ENCODE measurements around the gene ACO1.

DNA sequence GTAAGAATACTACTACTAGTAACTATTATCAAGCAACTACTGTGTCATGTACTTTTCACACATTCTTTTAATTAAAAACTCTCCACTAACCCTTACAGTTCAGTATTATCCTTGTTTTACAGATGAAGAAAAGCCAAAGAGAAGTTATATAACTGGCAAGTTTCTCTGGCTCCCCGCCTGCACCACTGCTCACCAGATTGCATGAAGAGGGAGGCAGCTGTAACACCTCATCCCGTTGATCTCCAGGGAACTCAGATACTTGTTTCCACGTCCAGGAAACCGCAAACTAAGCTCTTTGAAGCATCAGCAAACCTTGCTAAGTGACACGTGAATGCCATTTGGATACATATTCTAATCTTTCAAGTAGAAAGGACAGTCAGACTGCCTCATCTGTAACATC is 71.3 kb downstream of the ACO1 start:
- TF ChIP-seq, protein P1, sequence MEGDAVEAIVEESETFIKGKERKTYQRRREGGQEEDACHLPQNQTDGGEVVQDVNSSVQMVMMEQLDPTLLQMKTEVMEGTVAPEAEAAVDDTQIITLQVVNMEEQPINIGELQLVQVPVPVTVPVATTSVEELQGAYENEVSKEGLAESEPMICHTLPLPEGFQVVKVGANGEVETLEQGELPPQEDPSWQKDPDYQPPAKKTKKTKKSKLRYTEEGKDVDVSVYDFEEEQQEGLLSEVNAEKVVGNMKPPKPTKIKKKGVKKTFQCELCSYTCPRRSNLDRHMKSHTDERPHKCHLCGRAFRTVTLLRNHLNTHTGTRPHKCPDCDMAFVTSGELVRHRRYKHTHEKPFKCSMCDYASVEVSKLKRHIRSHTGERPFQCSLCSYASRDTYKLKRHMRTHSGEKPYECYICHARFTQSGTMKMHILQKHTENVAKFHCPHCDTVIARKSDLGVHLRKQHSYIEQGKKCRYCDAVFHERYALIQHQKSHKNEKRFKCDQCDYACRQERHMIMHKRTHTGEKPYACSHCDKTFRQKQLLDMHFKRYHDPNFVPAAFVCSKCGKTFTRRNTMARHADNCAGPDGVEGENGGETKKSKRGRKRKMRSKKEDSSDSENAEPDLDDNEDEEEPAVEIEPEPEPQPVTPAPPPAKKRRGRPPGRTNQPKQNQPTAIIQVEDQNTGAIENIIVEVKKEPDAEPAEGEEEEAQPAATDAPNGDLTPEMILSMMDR (IDR thresholded peaks at IDR 0.05; ENCODE audit: insufficient read depth, low read length, poor library complexity, severe bottlenecking): no peak
- TF ChIP-seq EZH2phosphoT487 (conservative IDR thresholded peaks at IDR 0.05; ENCODE audit: low read length): no peak
